Measurements from ENCODE around the gene TJP1.

TJP1 gene

DNA sequence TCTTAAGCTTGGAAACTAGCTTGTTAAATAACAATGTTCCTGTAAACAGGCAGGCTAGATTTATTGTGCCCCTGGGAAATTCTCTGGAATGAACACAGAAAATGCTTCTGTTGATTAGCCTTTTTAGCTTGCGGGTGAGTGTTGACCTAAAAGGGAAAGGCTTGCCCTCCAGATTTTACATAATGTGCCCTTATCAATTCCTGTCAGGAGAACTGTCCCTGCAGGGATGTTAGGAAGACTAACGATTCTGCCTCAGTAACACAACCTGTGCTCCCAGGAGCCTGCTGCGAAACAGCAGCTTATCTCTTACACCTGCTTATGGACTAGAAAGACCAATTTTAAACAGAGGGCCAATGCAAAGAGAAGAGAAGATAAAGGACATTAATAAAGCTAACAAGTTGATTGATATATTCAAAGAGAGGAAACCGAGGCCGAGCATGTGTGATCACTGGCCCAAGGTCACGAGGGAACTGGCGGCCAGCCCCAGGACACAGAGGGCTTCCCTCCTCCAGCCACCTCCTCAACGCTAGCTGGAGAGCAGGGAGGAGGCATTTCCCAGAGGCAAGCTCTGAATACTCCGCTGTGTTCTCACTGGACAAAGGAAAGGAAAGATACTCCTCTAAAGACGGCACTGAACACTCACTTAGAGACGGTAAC, 48.4 kb upstream of the TJP1 start:
- no peak for ATAC-seq
- TF ChIP-seq SNAI2 (CRISPR knock-in tag; IDR thresholded peaks at IDR 0.05): no peak
- TF ChIP-seq ZFP30 (CRISPR knock-in tag; IDR thresholded peaks at IDR 0.05): no peak
- TF ChIP-seq ZC3H10 (CRISPR knock-in tag; IDR thresholded peaks at IDR 0.05): no peak
- TF ChIP-seq ESRRG (CRISPR knock-in tag; IDR thresholded peaks at IDR 0.05): no peak
- TF ChIP-seq ZNF70 (CRISPR knock-in tag; IDR thresholded peaks at IDR 0.05): no peak
- TF ChIP-seq TCF4 (CRISPR knock-in tag; IDR thresholded peaks at IDR 0.05; ENCODE audit: borderline replicate concordance): no peak
- TF ChIP-seq TOX (CRISPR knock-in tag; IDR thresholded peaks at IDR 0.05; ENCODE audit: borderline replicate concordance): no peak
- TF ChIP-seq ZNF565 (CRISPR knock-in tag; conservative IDR thresholded peaks at IDR 0.05; ENCODE audit: low read depth): no peak
- TF ChIP-seq, protein P1, sequence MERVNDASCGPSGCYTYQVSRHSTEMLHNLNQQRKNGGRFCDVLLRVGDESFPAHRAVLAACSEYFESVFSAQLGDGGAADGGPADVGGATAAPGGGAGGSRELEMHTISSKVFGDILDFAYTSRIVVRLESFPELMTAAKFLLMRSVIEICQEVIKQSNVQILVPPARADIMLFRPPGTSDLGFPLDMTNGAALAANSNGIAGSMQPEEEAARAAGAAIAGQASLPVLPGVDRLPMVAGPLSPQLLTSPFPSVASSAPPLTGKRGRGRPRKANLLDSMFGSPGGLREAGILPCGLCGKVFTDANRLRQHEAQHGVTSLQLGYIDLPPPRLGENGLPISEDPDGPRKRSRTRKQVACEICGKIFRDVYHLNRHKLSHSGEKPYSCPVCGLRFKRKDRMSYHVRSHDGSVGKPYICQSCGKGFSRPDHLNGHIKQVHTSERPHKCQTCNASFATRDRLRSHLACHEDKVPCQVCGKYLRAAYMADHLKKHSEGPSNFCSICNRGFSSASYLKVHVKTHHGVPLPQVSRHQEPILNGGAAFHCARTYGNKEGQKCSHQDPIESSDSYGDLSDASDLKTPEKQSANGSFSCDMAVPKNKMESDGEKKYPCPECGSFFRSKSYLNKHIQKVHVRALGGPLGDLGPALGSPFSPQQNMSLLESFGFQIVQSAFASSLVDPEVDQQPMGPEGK (CRISPR knock-in tag; IDR thresholded peaks at IDR 0.05; ENCODE audit: borderline replicate concordance): no peak
- TF ChIP-seq, protein P2, sequence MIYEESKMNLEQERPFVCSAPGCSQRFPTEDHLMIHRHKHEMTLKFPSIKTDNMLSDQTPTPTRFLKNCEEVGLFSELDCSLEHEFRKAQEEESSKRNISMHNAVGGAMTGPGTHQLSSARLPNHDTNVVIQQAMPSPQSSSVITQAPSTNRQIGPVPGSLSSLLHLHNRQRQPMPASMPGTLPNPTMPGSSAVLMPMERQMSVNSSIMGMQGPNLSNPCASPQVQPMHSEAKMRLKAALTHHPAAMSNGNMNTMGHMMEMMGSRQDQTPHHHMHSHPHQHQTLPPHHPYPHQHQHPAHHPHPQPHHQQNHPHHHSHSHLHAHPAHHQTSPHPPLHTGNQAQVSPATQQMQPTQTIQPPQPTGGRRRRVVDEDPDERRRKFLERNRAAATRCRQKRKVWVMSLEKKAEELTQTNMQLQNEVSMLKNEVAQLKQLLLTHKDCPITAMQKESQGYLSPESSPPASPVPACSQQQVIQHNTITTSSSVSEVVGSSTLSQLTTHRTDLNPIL (CRISPR knock-in tag; IDR thresholded peaks at IDR 0.05; ENCODE audit: low read depth): no peak
- TF ChIP-seq, protein P3, sequence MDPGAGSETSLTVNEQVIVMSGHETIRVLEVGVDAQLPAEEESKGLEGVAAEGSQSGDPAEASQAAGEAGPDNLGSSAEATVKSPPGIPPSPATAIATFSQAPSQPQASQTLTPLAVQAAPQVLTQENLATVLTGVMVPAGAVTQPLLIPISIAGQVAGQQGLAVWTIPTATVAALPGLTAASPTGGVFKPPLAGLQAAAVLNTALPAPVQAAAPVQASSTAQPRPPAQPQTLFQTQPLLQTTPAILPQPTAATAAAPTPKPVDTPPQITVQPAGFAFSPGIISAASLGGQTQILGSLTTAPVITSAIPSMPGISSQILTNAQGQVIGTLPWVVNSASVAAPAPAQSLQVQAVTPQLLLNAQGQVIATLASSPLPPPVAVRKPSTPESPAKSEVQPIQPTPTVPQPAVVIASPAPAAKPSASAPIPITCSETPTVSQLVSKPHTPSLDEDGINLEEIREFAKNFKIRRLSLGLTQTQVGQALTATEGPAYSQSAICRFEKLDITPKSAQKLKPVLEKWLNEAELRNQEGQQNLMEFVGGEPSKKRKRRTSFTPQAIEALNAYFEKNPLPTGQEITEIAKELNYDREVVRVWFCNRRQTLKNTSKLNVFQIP (CRISPR knock-in tag; IDR thresholded peaks at IDR 0.05; ENCODE audit: borderline replicate concordance, low read depth): no peak
- TF ChIP-seq, protein P4, sequence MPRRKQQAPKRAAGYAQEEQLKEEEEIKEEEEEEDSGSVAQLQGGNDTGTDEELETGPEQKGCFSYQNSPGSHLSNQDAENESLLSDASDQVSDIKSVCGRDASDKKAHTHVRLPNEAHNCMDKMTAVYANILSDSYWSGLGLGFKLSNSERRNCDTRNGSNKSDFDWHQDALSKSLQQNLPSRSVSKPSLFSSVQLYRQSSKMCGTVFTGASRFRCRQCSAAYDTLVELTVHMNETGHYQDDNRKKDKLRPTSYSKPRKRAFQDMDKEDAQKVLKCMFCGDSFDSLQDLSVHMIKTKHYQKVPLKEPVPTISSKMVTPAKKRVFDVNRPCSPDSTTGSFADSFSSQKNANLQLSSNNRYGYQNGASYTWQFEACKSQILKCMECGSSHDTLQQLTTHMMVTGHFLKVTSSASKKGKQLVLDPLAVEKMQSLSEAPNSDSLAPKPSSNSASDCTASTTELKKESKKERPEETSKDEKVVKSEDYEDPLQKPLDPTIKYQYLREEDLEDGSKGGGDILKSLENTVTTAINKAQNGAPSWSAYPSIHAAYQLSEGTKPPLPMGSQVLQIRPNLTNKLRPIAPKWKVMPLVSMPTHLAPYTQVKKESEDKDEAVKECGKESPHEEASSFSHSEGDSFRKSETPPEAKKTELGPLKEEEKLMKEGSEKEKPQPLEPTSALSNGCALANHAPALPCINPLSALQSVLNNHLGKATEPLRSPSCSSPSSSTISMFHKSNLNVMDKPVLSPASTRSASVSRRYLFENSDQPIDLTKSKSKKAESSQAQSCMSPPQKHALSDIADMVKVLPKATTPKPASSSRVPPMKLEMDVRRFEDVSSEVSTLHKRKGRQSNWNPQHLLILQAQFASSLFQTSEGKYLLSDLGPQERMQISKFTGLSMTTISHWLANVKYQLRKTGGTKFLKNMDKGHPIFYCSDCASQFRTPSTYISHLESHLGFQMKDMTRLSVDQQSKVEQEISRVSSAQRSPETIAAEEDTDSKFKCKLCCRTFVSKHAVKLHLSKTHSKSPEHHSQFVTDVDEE (CRISPR knock-in tag; IDR thresholded peaks at IDR 0.05): no peak
- TF ChIP-seq BACH2 (CRISPR knock-in tag; IDR thresholded peaks at IDR 0.05; ENCODE audit: borderline replicate concordance): no peak
- TF ChIP-seq, protein P5, sequence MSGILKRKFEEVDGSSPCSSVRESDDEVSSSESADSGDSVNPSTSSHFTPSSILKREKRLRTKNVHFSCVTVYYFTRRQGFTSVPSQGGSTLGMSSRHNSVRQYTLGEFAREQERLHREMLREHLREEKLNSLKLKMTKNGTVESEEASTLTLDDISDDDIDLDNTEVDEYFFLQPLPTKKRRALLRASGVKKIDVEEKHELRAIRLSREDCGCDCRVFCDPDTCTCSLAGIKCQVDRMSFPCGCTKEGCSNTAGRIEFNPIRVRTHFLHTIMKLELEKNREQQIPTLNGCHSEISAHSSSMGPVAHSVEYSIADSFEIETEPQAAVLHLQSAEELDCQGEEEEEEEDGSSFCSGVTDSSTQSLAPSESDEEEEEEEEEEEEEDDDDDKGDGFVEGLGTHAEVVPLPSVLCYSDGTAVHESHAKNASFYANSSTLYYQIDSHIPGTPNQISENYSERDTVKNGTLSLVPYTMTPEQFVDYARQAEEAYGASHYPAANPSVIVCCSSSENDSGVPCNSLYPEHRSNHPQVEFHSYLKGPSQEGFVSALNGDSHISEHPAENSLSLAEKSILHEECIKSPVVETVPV (CRISPR knock-in tag; IDR thresholded peaks at IDR 0.05): no peak
- TF ChIP-seq ISL1 (CRISPR knock-in tag; IDR thresholded peaks at IDR 0.05): no peak
- no peak for TF ChIP-seq CSDC2 (CRISPR knock-in tag; IDR thresholded peaks at IDR 0.05)
- no peak for TF ChIP-seq ZFP3 (CRISPR knock-in tag; IDR thresholded peaks at IDR 0.05)
- no peak for TF ChIP-seq PPARA (CRISPR knock-in tag; IDR thresholded peaks at IDR 0.05; ENCODE audit: borderline replicate concordance)
- no peak for TF ChIP-seq ARNTL (CRISPR knock-in tag; IDR thresholded peaks at IDR 0.05; ENCODE audit: borderline replicate concordance, low read depth)

DNA sequence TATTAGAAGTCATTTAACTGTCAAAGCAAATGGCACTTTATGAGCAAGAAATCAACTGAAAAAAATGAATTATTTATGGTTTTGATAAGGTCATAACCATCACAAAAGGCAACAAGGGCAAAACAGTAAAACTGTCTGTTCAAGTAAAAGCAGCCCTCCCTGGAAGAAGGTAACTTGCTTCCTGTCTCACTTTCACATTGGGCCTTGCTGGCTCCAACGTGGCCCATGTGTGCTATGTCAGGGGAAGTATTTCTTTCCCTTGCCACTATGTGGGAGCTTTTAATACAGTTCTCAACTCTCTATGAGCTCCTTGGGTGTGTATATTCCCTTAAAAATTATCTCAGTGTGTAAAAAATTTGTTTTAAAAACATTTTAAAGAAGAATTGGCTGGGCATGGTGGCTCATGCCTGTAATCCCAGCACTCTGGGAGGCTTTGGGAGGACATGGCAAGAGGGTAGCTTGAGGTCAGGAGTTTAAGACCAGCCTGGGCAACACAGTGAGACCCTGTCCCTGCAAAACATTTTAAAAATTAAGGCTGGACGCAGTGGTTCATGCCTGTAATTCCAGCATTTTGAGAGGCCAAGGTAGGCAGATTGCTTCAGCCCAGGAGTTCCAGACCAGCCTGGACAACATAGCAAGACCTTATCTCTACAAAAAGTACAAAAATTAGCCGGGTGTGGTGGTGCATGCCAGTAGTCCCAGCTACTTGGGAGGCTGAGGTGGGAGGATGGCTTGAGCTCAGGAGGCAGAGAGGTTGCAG, 45.2 kb upstream of the TJP1 start:
- no peak for TF ChIP-seq ZNF565 (CRISPR knock-in tag; conservative IDR thresholded peaks at IDR 0.05; ENCODE audit: low read depth)
- no peak for ATAC-seq

DNA sequence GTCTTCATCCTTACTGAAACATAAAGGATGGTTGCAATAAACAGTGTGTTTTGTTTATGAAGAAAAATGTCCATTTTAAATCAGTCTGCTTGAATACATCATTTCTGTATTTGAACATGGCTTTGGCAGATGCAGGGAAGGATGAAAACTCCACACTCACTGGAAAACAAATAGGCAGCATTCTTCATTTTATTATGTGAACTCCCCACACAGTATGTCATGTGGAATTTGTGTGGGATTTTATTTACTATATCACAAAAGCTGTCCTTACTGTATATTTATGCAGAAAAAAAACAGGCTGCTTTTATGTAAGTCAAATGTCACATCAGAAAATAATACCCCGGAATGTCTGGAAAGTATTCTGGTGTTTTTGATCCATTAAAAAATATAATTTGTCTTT, 44.1 kb upstream of the TJP1 start:
- ATAC-seq: no peak
- no peak for TF ChIP-seq GLIS3 (CRISPR knock-in tag; IDR thresholded peaks at IDR 0.05)
- TF ChIP-seq ZFP3 (CRISPR knock-in tag; IDR thresholded peaks at IDR 0.05): no peak
- TF ChIP-seq RARB (CRISPR knock-in tag; IDR thresholded peaks at IDR 0.05): no peak
- TF ChIP-seq ZFP30 (CRISPR knock-in tag; IDR thresholded peaks at IDR 0.05): no peak
- no peak for TF ChIP-seq ISL1 (CRISPR knock-in tag; IDR thresholded peaks at IDR 0.05)
- TF ChIP-seq, protein P5 (CRISPR knock-in tag; IDR thresholded peaks at IDR 0.05): no peak
- no peak for TF ChIP-seq TOX (CRISPR knock-in tag; IDR thresholded peaks at IDR 0.05; ENCODE audit: borderline replicate concordance)
- no peak for TF ChIP-seq OSR1 (CRISPR knock-in tag; IDR thresholded peaks at IDR 0.05)
- TF ChIP-seq, protein P4 (CRISPR knock-in tag; IDR thresholded peaks at IDR 0.05): no peak
